Measurements from ENCODE around the gene CNST. TPM values are rescaled to one million over a fixed set of nuclear protein-coding genes. Genes with fewer than 3 reads are reported as not detected.

CNST gene
- total and polyA plus RNA-seq, 9 donors = 8.7 to 31.2 (median 22.4) TPM

GRCh38 chr1:246591504-246591903 lies 25.2 kb downstream of the CNST start:
- Histone ChIP-seq H3K27me3 (no peaks in the 10 kb centered on the region), H3K9me3 (no peaks in the 10 kb centered on the region), H3K36me3 (no peaks in the 10 kb centered on the region), H3K4me1 (ENCODE audit: insufficient read depth) (no peaks in the 10 kb centered on the region), H3K27ac (no peak overlapping the region), H3K4me3 (no peak overlapping the region)
- TF ChIP-seq EP300 (IDR thresholded peaks at IDR 0.05) (no peak), POLR2A (IDR thresholded peaks at IDR 0.05) (no peak), CTCF (IDR thresholded peaks at IDR 0.05) (no peak)
- DNase-seq = no peak
- WGBS, 3 donors = 92 to 98% (median 97%) methylated on average over 6 of the region's 6 CpGs
- intact Hi-C loops (cut with DNase I) = no loop called here

GRCh38 chr1:246591958-246592357 lies 25.7 kb downstream of the CNST start:
- Histone ChIP-seq H3K4me3 (no peak overlapping the region), H3K4me1 (ENCODE audit: insufficient read depth) (no peaks in the 10 kb centered on the region), H3K27me3 (no peaks in the 10 kb centered on the region), H3K36me3 (no peaks in the 10 kb centered on the region), H3K27ac (no peak overlapping the region), H3K9me3 (no peaks in the 10 kb centered on the region)
- intact Hi-C loops (cut with DNase I) = no loop called here
- 93 to 94% (median 94%) methylated on average over 13 of the region's 13 CpGs for WGBS, 3 donors
- DNase-seq = no peak
- no peak for TF ChIP-seq POLR2A (IDR thresholded peaks at IDR 0.05)
- no peak for TF ChIP-seq EP300 (IDR thresholded peaks at IDR 0.05)
- TF ChIP-seq CTCF (IDR thresholded peaks at IDR 0.05) = no peak

- H3K4me1 ChIP-seq (ENCODE audit: insufficient read depth) = peaks cover 3% of the 10 kb centered on the region
- intact Hi-C loops (cut with DNase I) = no loop called here
- no peaks in the 10 kb centered on the region for H3K9me3 ChIP-seq
- no peak for TF ChIP-seq EP300 (IDR thresholded peaks at IDR 0.05)
- no peak for TF ChIP-seq CTCF (IDR thresholded peaks at IDR 0.05)
- no peak for TF ChIP-seq POLR2A (IDR thresholded peaks at IDR 0.05)
- no peak overlapping the region for H3K4me3 ChIP-seq
- no peak for DNase-seq
- no peaks in the 10 kb centered on the region for H3K27me3 ChIP-seq
- H3K27ac ChIP-seq = no peak overlapping the region
- H3K36me3 ChIP-seq = no peaks in the 10 kb centered on the region
Measured at GRCh38 chr1:246592695-246593094, 26.4 kb downstream of the CNST start.

- Histone ChIP-seq H3K4me1 (ENCODE audit: insufficient read depth) (peaks cover 3% of the 10 kb centered on the region), H3K27ac (no peak overlapping the region), H3K36me3 (no peaks in the 10 kb centered on the region), H3K27me3 (no peaks in the 10 kb centered on the region), H3K4me3 (no peak overlapping the region), H3K9me3 (no peaks in the 10 kb centered on the region)
- TF ChIP-seq CTCF (IDR thresholded peaks at IDR 0.05) (no peak), POLR2A (IDR thresholded peaks at IDR 0.05) (no peak), EP300 (IDR thresholded peaks at IDR 0.05) (no peak)
- 90 to 94% (median 93%) methylated on average over 3 of the region's 3 CpGs for WGBS, 3 donors
- DNase-seq = no peak
- intact Hi-C loops (cut with DNase I) = no loop called here
Measured at GRCh38 chr1:246595146-246595545, 28.9 kb downstream of the CNST start.

GRCh38 chr1:246597340-246597739 lies 31.1 kb downstream of the CNST start:
- whole genome bisulfite sequencing, 3 donors = 64 to 83% (median 68%) methylated on average over 5 of the region's 5 CpGs
- Histone ChIP-seq H3K4me1 (ENCODE audit: insufficient read depth) (peaks cover 3% of the 10 kb centered on the region), H3K9me3 (no peaks in the 10 kb centered on the region), H3K27me3 (no peaks in the 10 kb centered on the region), H3K36me3 (no peaks in the 10 kb centered on the region), H3K4me3 (no peak overlapping the region), H3K27ac (no peak overlapping the region)
- no peak for TF ChIP-seq CTCF (IDR thresholded peaks at IDR 0.05)
- TF ChIP-seq POLR2A (IDR thresholded peaks at IDR 0.05) = no peak
- no peak for TF ChIP-seq EP300 (IDR thresholded peaks at IDR 0.05)
- intact Hi-C loops (cut with DNase I) = no loop called here
- peak in 1 of 5 donors; percentile 41 for DNase-seq
